CD4-positive, alpha-beta T cell treated with Interleukin-10 for 1 hour (primary cell): Measurements from ENCODE around the gene SLC27A6.
"Not testable (repeated sequence)": the region's sequence is repeated elsewhere in the genome, so short reads cannot be mapped to it uniquely, and the experiment has no call there.

Source experiments
- DNase-seq: peaks from one replicate; pipeline ENCODE4 v3.0.0-alpha.2; 2020

Gene SLC27A6

DNA sequence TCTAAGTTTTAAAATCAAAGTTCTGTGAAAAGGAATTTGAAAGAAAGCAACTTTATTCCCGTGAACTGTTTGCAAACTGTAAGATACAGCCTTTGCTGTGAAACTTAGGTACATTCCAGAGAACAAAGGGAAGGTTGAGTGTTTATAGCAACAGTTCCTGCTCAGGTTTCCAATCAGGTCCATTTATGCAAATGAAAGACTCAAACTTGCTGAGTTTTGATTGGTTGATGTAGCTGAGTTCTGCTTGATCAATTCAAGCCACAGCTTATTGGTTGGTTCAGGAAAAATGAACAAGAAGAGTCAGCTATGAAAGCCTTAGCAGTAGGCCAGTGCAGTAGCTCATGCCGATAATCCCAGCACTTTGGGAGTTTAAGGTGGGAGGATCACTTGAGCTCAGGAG lies 37.9 kb downstream of the SLC27A6 start:
- DNase-seq, result no peak

DNA sequence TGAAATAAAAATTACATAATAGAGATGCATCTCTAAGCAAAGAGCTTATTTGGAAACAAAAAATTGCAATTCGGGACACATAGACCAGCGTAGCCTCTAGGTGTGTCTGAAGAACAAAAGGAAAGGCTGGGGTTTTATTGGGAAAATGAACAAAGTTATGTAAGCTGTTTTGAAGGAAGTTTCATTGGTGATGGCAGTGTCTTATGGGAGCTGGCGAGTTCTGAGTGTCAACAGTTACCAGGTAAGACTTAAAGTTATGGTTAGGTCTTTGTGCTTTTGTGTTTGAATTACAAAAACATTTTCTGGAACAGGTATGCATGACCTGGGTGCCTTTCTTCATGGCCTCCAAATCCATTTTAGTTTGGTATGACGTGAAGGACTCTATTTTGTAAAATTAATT lies 48.9 kb downstream of the SLC27A6 start:
- DNase-seq, result no peak

DNA sequence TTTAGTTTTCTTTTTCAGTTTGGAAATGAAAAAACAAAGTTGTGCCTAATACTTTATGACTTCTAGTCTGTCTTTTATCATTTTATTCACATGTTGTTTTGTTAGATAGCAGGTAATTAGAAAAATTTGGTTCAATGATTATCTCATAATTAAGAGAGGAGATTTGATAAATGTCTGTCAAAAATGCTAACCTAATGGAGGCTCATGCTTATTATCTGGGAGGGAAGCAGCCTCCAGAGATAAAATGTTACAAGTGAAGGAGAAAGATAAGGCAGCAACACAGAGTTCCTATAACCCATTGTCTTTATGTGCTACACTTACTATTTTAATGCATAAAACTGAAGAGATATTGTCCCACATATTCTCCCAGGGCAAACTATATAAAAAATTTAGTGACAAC lies 53.5 kb downstream of the SLC27A6 start:
- DNase-seq, result no peak

DNA sequence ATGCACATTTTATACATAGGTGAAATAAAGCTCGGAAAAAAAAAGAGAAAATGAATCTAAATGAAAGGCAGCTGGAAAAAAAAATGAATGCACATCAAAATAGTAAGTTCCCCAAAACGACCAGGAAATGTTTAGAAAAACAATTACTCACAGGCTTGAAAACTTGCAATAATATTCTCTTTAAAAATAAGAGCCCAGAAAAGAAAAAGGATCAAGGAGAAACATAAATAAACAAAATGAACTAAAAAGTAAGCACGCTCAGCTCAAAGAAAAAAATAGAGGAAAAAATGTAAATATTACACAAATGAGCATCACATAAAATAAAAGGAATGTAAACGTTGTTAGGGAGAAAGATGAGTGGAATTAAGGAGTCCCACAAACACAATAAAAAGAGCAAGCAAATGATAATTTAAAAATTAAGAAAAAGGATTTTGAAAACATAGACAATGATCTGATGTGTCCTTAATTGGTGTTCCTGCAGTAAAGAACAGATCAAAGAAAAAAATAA lies 54.2 kb downstream of the SLC27A6 start:
- no peak for DNase-seq

DNA sequence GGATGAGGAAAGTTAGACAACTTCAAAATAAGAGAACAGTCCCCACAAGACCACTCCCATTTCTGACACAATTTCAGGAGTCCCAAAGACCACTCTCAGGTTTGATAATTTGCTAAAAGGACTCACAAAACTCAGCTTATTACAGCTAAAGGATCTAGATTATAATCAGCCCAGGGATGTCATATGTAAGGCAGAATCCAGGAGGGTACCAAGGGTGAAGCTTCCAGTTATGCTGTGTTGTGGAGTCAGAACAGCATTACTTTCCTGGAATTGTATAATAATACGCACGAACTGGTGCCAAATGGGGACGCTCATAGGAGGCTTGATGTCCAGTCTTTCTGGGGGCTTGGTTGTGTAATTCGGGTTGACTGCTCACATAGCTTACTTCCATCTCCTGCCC lies 55.4 kb downstream of the SLC27A6 start:
- no peak for DNase-seq

DNA sequence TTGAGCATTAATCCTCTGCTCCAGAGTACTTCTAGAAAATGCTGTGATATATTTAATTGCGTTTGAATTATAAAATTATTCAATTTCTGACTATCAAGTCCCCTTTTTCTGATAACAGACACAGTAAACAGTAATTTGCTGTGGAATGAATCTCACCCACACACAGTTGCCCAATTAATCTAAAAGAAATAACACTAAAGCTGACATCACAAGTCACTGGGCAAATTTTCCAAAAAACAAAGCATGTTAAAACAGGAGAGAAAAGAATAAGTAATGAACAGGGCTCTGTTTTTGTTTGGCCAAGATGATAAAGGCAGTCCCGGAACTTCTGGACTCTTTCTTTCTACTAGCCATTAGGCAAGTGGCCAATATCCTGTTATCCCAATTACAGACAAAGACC lies 56.5 kb downstream of the SLC27A6 start:
- DNase-seq, result no peak

DNA sequence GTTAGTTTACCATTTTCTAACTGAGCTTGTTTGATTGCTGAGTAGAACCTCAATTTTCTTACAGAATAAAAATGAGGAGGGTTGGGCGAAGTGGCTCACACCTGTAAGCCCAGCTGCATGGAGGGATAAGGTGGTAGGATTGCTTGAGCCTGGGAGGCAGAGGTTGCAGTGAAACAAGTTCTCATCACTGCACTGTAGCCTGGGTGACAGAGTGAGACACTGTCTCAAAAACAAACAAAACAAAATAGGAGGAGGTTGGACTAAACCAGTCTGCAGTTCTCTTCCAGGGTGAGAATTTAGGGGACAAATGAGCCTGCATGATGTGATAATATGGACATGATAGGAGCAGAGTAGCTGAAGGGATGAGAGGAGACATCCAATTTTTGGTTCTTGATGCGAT lies 57.3 kb downstream of the SLC27A6 start:
- DNase-seq, result no peak

DNA sequence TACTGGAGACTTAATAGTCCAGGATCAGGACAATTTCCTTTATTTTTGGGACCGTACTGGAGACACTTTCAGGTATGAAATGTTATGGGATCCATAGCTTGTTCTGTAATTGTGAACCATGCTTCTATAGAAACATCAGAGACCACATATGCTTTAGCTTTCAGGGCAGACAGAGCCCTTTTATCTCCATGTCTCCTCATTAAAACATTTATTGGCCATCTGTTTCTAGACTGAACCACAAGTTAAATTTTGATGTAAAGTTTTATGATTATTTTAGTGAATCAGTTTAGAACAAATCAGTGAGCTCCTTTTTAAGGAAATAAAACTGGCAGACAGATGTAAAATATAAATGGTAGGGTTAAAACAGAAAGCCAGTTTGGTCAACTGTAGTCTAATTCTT lies 62.0 kb downstream of the SLC27A6 start:
- DNase-seq, result no peak

DNA sequence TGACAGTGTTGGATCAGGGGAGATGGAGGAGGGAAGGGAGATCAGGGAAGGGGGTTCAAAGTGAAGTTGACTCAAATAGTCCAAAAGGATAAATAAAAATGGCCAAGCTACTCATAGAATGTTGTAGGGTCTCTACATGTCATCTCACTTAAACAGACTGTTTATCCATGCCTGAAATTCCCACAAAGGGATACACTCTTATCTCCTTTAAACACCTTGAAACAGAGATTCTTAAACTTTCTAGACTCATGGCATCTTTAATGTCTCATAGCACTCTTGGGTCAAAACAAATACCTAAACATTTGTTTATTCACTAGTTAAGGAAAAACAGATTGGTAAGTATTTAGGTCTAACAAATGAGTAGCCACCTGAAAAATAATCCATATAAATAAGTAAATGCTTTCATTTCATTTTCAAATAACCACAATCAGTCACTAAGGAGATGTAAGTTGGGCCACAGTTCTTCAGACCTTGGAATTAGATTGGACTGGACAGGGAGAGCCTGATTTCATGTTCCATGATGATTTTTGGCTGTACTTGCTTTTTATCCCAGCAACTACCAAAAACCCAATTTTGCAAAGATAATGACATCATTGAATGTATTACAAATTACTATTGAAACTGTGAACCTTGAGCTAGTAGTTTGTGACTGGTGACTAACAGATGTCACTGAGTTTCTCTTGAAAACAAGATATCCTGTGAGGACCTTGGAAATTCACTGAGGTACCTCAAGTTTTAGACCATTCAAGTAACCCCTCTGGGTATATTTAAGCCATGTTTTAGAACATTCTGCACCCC lies 66.8 kb downstream of the SLC27A6 start:
- DNase-seq, result no peak

DNA sequence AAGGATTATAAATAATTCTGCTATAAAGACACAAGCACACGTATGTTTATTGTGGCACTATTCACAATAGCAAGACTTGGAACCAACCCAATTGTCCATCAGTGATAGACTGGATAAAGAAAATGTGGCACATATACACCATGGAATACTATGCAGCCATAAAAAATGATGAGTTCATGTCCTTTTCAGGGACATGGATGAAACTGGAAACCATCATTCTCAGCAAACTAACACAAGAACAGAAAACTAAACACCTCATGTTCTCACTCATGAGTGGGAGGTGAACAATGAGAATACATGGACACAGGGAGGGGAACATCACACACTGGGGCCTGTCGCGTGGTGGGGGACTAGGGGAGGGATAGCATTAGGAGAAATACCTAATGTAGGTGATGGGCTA lies 71.0 kb downstream of the SLC27A6 start:
- DNase-seq, result not testable (repeated sequence)

DNA sequence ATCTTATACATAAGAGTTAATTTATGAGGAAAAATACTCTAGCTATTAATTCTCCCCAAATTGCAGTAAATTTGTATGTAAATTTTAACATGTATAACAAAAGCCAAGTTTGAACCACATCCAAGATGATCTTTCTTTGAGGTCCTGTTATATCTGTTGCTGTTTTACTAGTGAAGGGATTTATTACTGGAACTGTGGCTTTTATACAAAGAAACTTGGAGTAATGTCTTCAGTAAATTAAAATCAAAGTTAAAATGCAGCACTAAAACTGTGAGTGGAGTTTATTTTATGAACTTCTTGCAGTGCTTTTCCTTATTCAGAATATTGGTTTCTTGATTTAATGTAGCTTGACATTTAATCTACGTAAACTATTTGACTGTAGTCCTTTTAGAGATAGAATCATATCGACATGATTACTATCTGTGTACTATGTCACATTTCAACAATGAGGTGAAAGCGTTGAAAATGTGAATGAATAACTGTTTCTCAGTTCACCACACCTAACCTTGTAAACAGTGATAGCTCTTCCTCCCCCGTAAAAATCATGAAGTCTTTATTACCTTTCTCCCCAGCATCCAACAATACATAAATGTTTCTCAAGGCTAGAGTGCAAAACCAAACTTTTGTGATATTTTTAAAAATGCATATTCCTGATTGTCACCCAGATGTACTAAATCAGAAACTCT lies 76.1 kb downstream of the SLC27A6 start:
- DNase-seq, result no peak

DNA sequence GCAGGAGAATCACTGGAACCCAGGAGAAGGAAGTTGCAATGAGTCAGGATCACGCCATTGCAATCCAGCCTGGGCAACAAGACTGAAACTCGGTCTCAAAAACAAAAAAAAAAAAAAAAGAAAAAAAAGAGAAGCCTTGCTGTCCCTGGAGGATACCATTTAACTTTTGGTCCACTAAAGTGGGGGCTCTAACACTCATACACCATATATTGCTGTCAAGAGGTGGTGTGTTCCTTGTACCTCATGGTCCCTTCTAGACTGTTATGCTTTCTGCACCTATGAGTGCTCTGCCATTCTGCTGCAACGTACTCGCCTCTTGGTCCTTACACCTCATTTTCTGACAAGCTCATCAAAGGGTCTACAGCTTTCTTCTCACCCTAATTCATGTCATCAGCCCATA lies 77.0 kb downstream of the SLC27A6 start:
- DNase-seq, result no peak

DNA sequence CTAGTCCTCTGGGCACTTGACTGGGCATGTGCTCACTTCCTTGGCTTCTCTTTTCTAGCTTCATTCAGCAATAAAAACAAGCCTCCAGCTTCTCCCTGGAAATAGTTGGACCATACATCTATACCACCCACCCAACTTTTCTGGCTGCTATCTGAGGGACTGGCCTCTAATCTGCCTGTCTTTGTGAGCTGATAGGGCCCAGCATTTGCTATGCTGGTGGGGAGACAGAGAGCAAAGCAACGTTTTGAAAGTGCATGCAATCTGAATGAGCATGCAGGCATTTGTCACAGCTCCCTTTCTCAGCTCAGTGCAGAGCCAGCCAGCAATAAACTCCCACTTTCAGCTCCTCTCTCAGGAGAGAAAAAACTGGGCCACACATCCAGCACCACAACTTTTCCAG lies 78.6 kb downstream of the SLC27A6 start:
- no peak for DNase-seq

DNA sequence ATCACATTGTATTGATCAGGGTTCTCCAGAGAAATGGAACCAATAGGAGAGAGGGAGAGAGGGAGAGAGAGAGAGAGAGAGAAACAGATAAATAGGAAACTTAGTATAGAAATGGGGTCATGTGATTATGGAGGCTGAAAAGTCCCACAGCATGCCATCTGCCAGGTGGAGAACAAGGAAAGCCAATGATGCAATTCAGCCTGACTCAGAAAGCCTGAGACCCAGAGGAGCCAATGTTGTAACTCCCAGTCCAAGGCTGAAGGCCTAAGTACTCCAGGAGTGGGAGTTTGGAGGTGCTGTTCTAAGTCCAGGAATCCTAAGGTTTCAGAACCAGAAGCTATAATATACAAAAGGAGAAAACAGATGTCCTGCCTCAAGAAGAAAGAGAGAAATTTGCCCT lies 80.9 kb downstream of the SLC27A6 start:
- DNase-seq, result no peak

DNA sequence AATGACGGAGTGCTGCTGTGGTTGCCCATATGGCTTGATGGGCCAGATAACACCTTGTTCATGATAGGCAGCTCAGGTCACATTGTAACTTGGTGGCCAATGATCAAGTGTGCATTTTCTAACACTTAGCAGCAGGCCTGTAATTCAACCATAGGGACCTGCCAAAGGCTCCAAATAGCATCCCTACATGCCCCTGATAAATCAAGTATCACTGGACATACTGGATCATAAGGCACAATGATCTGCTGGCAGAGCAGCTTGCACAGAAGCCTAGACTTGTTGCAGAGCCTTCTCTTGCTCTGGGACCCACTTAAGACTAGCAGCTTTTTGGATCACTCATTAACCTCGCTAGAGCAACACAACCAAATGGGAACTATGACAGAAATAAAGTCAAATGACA lies 83.2 kb downstream of the SLC27A6 start:
- DNase-seq, result no peak

DNA sequence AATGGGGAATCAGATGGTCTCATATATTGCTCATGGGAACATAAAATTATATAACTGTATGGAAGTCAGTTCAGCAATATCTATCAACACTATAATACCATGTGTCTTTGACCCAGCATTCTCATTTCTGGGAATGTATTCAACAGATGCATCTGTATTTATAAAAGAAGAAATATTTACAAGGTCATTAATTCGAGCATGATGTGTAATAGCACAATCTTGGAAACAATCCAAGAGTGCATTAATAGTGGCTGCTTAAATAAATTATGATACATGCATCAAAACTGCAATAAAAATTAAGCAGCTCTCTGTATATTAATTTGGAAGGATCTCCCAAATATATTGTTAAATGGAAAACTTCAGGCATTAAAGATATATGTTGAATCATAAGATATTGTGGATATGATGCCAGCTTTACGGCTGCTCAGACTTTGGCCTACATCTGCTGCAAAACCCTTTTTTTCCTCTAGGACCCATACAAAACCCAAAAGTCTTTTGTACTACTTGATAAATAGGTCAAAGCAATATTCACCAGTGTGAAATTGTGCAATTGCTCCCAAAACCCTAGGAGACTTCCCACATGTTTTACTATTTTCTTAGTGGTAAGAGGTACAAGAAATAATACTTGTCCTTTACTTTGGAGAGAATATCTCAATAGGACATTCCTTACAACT lies 84.0 kb downstream of the SLC27A6 start:
- no peak for DNase-seq

DNA sequence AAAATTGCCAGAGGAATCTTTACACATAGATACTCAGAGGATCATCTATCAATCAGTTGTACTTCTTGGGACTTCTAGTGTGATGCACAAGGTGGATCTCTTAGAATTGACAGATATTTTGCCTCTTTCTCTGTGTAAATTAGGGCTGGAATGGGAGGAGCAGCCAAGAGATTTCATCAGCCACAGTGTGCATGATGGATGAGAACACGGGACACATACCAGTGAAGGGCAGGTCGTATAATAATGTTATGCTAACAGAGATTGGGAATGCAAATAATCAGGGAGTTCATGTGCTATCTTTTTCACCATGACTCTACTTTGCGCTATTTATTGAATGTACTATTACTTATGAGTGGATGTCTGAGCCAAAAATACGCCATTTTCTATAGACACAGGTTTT lies 86.0 kb downstream of the SLC27A6 start:
- DNase-seq, result no peak

DNA sequence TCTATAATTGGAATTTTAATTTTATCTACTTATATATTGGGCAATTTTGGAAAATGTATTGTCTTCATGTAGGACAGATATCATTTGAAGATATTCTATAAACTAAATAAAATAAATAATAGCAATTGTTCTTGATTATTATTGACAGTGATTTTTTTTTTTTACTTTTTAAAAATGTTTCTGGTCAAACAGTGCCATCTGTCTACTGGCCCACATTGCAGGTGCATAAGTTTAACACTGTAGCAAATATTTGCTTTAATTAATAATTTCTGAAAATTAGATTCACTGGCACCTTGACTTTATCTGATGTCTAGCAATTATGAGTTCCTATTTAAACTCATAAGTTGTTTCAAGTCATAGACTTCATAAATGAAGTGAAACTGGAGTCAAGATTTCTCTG lies 88.2 kb downstream of the SLC27A6 start:
- no peak for DNase-seq

DNA sequence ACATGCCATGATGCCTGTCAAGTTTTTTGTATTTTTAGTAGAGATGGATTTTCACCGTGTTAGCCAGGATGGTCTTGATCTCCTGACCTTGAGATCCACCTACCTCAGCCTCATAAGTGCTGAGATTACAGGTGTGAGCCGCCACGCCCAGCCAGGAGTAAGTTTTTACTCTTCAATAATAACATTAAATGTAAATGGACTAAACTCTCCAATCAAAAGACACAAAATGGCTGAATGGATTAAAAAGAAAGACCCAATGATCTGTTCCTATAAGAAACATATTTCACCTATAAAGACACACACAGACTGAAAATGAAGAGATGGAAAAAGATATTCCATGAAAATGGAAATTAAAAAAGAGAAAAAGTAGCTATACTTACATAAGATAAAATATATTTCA lies 92.0 kb downstream of the SLC27A6 start:
- no peak for DNase-seq

DNA sequence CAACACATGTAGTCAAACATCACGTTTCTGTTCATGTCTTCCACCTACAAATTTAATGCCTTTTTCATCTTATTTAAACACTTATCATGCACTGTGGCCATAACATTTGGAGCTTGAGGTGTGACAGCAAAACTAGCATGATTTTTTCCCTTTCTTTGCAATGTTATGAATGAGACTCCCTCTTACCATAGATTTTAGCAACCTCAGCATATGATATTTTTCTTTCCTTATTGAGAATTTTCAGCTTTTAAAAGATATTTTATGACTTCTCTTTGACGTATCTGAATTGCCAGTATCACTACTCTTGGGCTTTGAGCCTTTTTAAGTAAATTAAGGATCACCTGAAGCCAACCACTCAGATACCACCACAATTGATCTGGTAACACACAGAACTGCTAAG lies 96.6 kb downstream of the SLC27A6 start:
- no peak for DNase-seq

DNA sequence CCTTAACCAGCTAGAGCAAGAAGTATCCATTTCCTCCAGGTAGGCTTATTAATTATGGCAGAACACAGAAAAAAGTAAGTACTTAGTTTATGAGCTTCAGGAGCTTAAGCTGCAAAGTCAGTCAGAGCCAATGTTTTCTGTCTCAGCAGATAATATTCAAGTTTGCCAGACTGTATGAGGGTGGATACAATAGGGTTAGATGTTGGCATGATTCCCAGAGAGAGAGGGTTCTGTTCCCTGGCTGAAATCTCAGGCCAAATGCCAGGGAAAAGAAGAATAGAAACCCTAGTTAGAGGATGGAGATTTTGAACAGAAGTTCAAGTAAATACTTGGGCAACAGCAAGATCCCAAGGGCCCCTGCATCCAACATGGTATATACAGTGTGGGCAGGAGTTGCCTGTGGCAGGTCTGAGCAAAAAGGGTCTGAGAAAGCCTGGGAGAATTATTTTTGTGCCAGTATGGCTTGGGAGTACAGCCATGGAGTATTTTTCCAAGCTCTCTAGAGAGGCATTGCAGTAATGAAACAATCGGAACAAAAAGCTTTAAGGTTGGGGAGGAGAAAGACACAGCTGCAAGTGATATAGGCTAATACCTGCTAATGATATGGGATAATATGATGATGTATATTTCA lies 98.3 kb downstream of the SLC27A6 start:
- DNase-seq, result no peak

DNA sequence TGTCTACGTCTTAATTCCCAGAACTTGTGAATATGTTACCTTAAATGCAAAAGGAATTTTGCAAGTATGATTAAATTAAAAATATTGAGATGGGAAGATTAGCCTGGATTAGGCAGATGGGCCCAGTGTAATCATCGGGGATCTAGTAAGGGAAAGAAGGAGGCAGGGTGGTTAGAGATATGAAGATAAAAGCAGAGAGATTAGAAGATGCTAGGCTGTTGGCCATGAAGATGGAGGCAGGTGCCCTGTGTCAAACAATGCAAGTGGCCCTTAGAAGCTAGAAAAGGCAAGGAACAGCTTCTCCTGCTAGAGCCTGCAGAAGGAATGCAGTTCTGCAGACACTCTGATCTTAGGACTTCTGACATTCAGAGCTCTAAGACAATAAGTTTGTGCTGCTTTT lies 100.4 kb downstream of the SLC27A6 start:
- no peak for DNase-seq

DNA sequence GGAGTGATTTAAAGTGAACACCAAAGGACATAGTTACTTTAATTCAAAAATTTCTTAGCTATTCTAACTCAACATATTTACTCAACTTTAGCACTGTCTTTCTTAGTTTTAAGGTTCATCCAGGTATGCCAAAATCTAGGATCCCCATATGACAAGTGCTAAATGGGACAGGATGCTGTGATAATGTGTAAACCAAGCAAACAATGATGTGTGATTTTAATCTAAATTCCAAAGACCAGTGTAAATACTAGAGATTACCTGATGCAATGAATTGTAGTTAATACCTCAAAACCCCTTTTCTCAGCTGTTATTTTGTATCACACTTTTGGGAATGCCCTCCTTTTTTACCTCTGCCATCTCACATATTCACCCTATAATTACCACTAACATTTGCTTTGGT lies 102.5 kb downstream of the SLC27A6 start:
- no peak for DNase-seq

DNA sequence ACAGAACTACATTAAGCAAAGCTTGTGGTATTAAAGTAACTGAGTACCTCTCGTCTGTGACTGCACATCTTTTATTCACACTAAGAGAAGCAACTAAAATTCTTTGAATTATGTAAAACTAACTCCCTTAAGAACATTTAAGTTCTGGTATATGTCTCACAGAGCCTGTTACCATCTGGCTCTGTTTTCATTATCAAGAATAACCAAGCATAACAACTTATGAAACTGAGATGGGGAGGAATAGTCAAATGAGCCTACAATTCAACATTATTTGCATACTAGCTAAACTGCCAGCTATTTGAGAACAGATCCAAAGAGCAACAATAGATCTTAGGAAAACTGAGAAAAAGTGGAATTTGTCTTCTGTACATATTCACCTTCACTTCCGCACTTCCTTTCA lies 104.0 kb downstream of the SLC27A6 start:
- DNase-seq, result no peak
